Trophoblast cell (in vitro differentiated cells and primary cell): ENCODE measurements around the gene MUCL3.

Experiments used
- DNase-seq, 2 donors: peaks; one replicate each; pipeline ENCODE4 v3.0.0-alpha.2; 2016
- H2AFZ ChIP-seq: 2 replicates; pipeline ENCODE4 v1.6.1; 2013; ENCODE audit warnings: low read length, moderate library complexity, mild to moderate bottlenecking; ENCODE audit not compliant: insufficient read depth, poor library complexity
- H2AK5ac ChIP-seq: 2 replicates; pipeline ENCODE4 v1.6.1; 2013; ENCODE audit warnings: mild to moderate bottlenecking, low read length
- H2BK120ac ChIP-seq: 2 replicates; pipeline ENCODE4 v1.6.1; 2013; ENCODE audit warnings: low read length, mild to moderate bottlenecking, moderate library complexity; ENCODE audit not compliant: insufficient read depth, poor library complexity
- H2BK12ac ChIP-seq: 2 replicates; pipeline ENCODE4 v1.6.1; 2013; ENCODE audit warnings: mild to moderate bottlenecking, low read length, moderate library complexity
- H2BK5ac ChIP-seq: 2 replicates; pipeline ENCODE4 v1.6.1; 2013; ENCODE audit warnings: low read length, low read depth, moderate library complexity, mild to moderate bottlenecking; ENCODE audit not compliant: poor library complexity
- H3K14ac ChIP-seq: 2 replicates; pipeline ENCODE4 v1.6.1; 2013; ENCODE audit warnings: mild to moderate bottlenecking, low read length
- H3K18ac ChIP-seq: 2 replicates; pipeline ENCODE4 v1.6.1; 2013; ENCODE audit warnings: mild to moderate bottlenecking, low read length
- H3K23ac ChIP-seq: 2 replicates; pipeline ENCODE4 v1.6.1; 2013; ENCODE audit warnings: low read length
- H3K27ac ChIP-seq: 2 replicates; pipeline ENCODE4 v1.5.1; 2013; ENCODE audit warnings: low read depth, mild to moderate bottlenecking, inconsistent platforms, low read length, moderate library complexity
- H3K27me3 ChIP-seq: 2 replicates; pipeline ENCODE4 v1.6.1; 2013; ENCODE audit warnings: inconsistent platforms, mild to moderate bottlenecking, low read length, moderate library complexity; ENCODE audit not compliant: insufficient read depth
- H3K36me3 ChIP-seq, 2 experiments: 1 replicate in 1 of 2; 2 replicates in 1 of 2; pipeline ENCODE4 v1.6.1; 2013; ENCODE audit warnings: low read length in 2 of 2, mild to moderate bottlenecking in 2 of 2, moderate library complexity in 1 of 2; ENCODE audit not compliant: insufficient read depth in 2 of 2, control insufficient read depth in 1 of 2
- H3K4ac ChIP-seq: 2 replicates; pipeline ENCODE4 v1.6.1; 2013; ENCODE audit warnings: low read depth, mild to moderate bottlenecking, low read length, moderate library complexity
- H3K4me1 ChIP-seq, 2 experiments: 1 replicate in 1 of 2; 2 replicates in 1 of 2; pipeline ENCODE4 v1.6.1; 2013; ENCODE audit warnings: low read length in 2 of 2, mild to moderate bottlenecking in 2 of 2, moderate library complexity in 1 of 2; ENCODE audit not compliant: insufficient read depth in 2 of 2, control insufficient read depth in 1 of 2
- H3K4me2 ChIP-seq: 2 replicates; pipeline ENCODE4 v1.6.1; 2013; ENCODE audit warnings: inconsistent platforms, mild to moderate bottlenecking, low read length, moderate library complexity
- H3K4me3 ChIP-seq: 2 replicates; pipeline ENCODE4 v1.5.1; 2013; ENCODE audit warnings: mild to moderate bottlenecking, low read depth, low read length, inconsistent platforms
- H3K79me1 ChIP-seq: one replicate; pipeline ENCODE4 v1.6.1; 2013; ENCODE audit warnings: low read length
- H3K79me2 ChIP-seq: 2 replicates; pipeline ENCODE4 v1.6.1; 2013; ENCODE audit warnings: low read length, mild to moderate bottlenecking; ENCODE audit not compliant: control insufficient read depth, insufficient read depth, poor library complexity
- H3K9ac ChIP-seq: 2 replicates; pipeline ENCODE4 v1.6.1; 2013; ENCODE audit warnings: mild to moderate bottlenecking, low read length
- H3K9me3 ChIP-seq: 2 replicates; pipeline ENCODE4 v1.6.1; 2013; ENCODE audit warnings: low read depth, mild to moderate bottlenecking, control low read depth, inconsistent platforms, low read length; ENCODE audit not compliant: insufficient read depth
- H4K12ac ChIP-seq: 2 replicates; pipeline ENCODE4 v1.6.1; 2013; ENCODE audit warnings: low read depth, mild to moderate bottlenecking, low read length, moderate library complexity
- H4K8ac ChIP-seq: 2 replicates; pipeline ENCODE4 v1.6.1; 2013; ENCODE audit warnings: low read depth, mild to moderate bottlenecking, low read length, moderate library complexity
- H4K91ac ChIP-seq: one replicate; pipeline ENCODE4 v1.6.1; 2013; ENCODE audit warnings: low read depth, mild to moderate bottlenecking, low read length, moderate library complexity
- WGBS: extraction: QIAGEN DNeasy Blood & Tissue Kit; methylation state at CpG from one replicate; pipeline ENCODE4 v1.1.7; 2013; ENCODE audit warnings: missing lambda C conversion rate; ENCODE audit not compliant: insufficient read length, insufficient coverage; ENCODE audit errors: extremely low coverage; 5-methylcytosine and 5-hydroxymethylcytosine counted together

MUCL3 gene

DNA sequence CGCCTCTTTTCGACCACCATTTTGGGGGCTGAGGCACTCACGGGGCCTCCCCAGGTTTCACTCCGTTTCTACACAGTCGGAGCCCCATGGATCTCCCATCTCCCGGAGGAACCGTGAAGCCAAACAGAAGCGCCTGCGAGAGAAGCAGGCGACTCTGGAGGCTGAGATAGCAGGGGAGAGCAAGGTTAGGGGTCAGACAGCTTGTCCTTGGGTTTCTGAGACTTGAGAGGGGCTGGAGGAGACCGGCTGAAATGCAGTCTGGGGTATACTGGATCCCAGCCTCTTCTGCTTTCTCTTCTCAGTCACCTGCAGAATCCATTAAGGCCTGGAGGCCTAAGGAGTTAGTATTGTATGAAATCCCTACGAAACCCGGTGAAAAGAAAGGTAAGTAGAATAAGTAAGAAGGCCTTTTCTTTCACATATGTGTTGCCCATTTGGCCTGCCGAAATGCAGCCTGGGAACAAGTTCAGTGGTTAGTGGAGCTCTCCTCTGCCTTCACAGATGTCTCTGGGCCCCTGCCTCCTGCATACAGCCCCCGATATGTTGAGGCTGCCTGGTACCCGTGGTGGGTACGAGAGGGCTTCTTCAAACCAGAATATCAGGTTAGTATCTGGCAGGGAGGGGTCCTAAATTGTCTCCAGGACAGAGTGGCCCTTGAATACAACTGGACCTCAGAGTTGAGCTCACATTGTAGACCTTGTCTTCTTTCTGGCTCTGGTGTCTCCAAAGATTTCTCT is 25.8 kb upstream of the MUCL3 start:
- peak overlapping the region; percentile 13 for H2BK5ac ChIP-seq

GRCh38 chr6:30915591-30915946 is 25.2 kb upstream of the MUCL3 start:
- Histone ChIP-seq H4K8ac (peak overlapping the region; percentile 7), H3K4ac (no peak overlapping the region), H2AK5ac (no peak overlapping the region), H4K91ac (peak overlapping the region; percentile 12), H3K23ac (no peak overlapping the region), H3K4me2 (no peak overlapping the region), H3K27ac (no peak overlapping the region), H3K36me3 (peaks cover 35 to 37% of the 10 kb centered on the region in 2 experiments), H3K9ac (no peak overlapping the region), H2BK5ac (no peak overlapping the region), H3K4me1 (peaks cover 4 to 8% of the 10 kb centered on the region in 2 experiments), H2AFZ (no peak overlapping the region), H3K4me3 (no peak overlapping the region), H3K27me3 (no peaks in the 10 kb centered on the region), H2BK12ac (no peak overlapping the region), H3K18ac (no peak overlapping the region), H3K79me1 (peaks cover 6% of the 10 kb centered on the region), H3K9me3 (no peaks in the 10 kb centered on the region), H2BK120ac (peak overlapping the region; percentile 46), H3K79me2 (peaks cover 4% of the 10 kb centered on the region), H4K12ac (no peak overlapping the region), H3K14ac (no peak overlapping the region)
- no CpG with 5 or more reads among the region's 5 CpGs for WGBS
- DNase-seq = peak; percentile 11 to 64

More for the DNA sequence above, 25.8 kb upstream of the MUCL3 start:
- no CpG with 5 or more reads among the region's 17 CpGs for WGBS
- H3K18ac ChIP-seq = no peak overlapping the region
- peak overlapping the region; percentile 58 for H3K4me2 ChIP-seq
- H3K4me3 ChIP-seq = no peak overlapping the region
- no peak overlapping the region for H3K27ac ChIP-seq
- H4K8ac ChIP-seq = peak overlapping the region; percentile 64
- peaks cover 6% of the 10 kb centered on the region for H3K79me1 ChIP-seq
- H3K4ac ChIP-seq = peak overlapping the region; percentile 17
- peaks cover 4% of the 10 kb centered on the region for H3K79me2 ChIP-seq
- H3K9me3 ChIP-seq = no peaks in the 10 kb centered on the region
- H2BK12ac ChIP-seq = peak overlapping the region; percentile 42
- H3K9ac ChIP-seq = no peak overlapping the region
- peaks cover 35 to 37% of the 10 kb centered on the region in 2 experiments for H3K36me3 ChIP-seq
- peak overlapping the region; percentile 34 for H4K12ac ChIP-seq
- H3K23ac ChIP-seq = no peak overlapping the region
- peak overlapping the region; percentile 24 for H3K14ac ChIP-seq
- peak overlapping the region; percentile 78 for H4K91ac ChIP-seq
- DNase-seq = no peak
- peak overlapping the region; percentile 72 for H2AK5ac ChIP-seq
- no peaks in the 10 kb centered on the region for H3K27me3 ChIP-seq
- peak overlapping the region; percentile 33 for H2AFZ ChIP-seq
- peak overlapping the region; percentile 23 for H2BK120ac ChIP-seq
- peaks cover 4 to 8% of the 10 kb centered on the region in 2 experiments for H3K4me1 ChIP-seq

GRCh38 chr6:30917041-30917440 is 23.7 kb upstream of the MUCL3 start:
- Histone ChIP-seq H3K18ac (no peak overlapping the region), H2AFZ (no peak overlapping the region), H2BK12ac (no peak overlapping the region), H4K12ac (no peak overlapping the region), H2AK5ac (no peak overlapping the region), H2BK5ac (no peak overlapping the region), H3K79me2 (peaks cover 4% of the 10 kb centered on the region), H3K4me3 (no peak overlapping the region), H4K8ac (no peak overlapping the region), H3K27me3 (no peaks in the 10 kb centered on the region), H3K4ac (no peak overlapping the region), H3K9ac (no peak overlapping the region), H3K79me1 (peaks cover 6% of the 10 kb centered on the region), H3K4me2 (no peak overlapping the region), H3K27ac (no peak overlapping the region), H3K9me3 (no peaks in the 10 kb centered on the region), H3K23ac (no peak overlapping the region), H4K91ac (no peak overlapping the region), H3K14ac (no peak overlapping the region), H3K36me3 (peaks cover 27 to 36% of the 10 kb centered on the region in 2 experiments), H2BK120ac (no peak overlapping the region), H3K4me1 (peaks cover 4 to 8% of the 10 kb centered on the region in 2 experiments)
- DNase-seq = no peak
- no CpG with 5 or more reads among the region's 7 CpGs for WGBS

GRCh38 chr6:30917487-30917886 is 23.3 kb upstream of the MUCL3 start:
- no peak overlapping the region for H3K23ac ChIP-seq
- no peak overlapping the region for H2BK120ac ChIP-seq
- H2AFZ ChIP-seq = no peak overlapping the region
- no peak overlapping the region for H3K4ac ChIP-seq
- no peak overlapping the region for H3K4me2 ChIP-seq
- no peaks in the 10 kb centered on the region for H3K9me3 ChIP-seq
- no peak overlapping the region for H4K12ac ChIP-seq
- H3K79me2 ChIP-seq = peaks cover 4% of the 10 kb centered on the region
- no peak overlapping the region for H2BK12ac ChIP-seq
- no peak overlapping the region for H3K4me3 ChIP-seq
- H3K36me3 ChIP-seq = peaks cover 26 to 36% of the 10 kb centered on the region in 2 experiments
- peaks cover 6% of the 10 kb centered on the region for H3K79me1 ChIP-seq
- WGBS = no CpG with 5 or more reads among the region's 8 CpGs
- H3K14ac ChIP-seq = no peak overlapping the region
- H2AK5ac ChIP-seq = no peak overlapping the region
- no peaks in the 10 kb centered on the region for H3K27me3 ChIP-seq
- H3K27ac ChIP-seq = no peak overlapping the region
- no peak overlapping the region for H2BK5ac ChIP-seq
- no peak overlapping the region for H3K18ac ChIP-seq
- H4K91ac ChIP-seq = no peak overlapping the region
- H3K4me1 ChIP-seq = peaks cover 4 to 11% of the 10 kb centered on the region in 2 experiments
- no peak for DNase-seq
- H3K9ac ChIP-seq = no peak overlapping the region
- H4K8ac ChIP-seq = no peak overlapping the region
